ENCODE data around the gene IKBKE.

DNA sequence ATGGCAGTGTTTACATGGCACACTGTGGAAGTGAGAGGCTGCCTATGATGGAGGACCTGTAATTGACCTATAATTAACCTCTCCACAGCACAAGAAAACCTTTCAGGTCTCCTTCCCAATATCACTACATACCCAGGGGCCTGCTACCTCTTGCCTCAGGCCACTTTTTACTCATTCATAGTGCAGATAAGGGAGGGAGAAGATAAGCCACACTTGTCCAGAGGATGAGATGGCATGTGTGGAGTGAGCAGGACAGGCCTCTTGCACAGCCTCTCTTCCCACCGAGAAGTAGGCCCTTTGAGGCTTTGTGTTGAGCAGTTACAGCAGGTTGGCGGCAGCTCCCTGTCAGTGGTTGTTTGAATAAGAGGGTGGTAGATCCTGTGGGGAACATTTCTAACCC is 31.1 kb upstream of the IKBKE start:
- TF ChIP-seq EP300 (IDR thresholded peaks at IDR 0.05): no peak
- TF ChIP-seq POLR2A (IDR thresholded peaks at IDR 0.05; ENCODE audit: low read depth): no peak
- no peak for TF ChIP-seq POLR2AphosphoS5 (IDR thresholded peaks at IDR 0.05)

Measured in esophagus muscularis mucosa (tissue), 3 donors.